Endodermal cell (in vitro differentiated cells): ENCODE measurements around the gene TSPO. TPM values are rescaled to one million over a fixed set of nuclear protein-coding genes. Genes with fewer than 3 reads are reported as not detected.

ENCODE experiments used
- DNase-seq: peaks from one replicate; pipeline ENCODE4 v3.0.0-alpha.2; 2017
- H3K27ac ChIP-seq: 2 replicates; pipeline ENCODE4 v1.5.1; 2013; ENCODE audit warnings: mild to moderate bottlenecking, low read depth, low read length, moderate library complexity
- H3K27me3 ChIP-seq: 2 replicates; pipeline ENCODE4 v1.6.1; 2013; ENCODE audit warnings: mild to moderate bottlenecking, low read length, moderate library complexity; ENCODE audit not compliant: insufficient read depth, control insufficient read depth, poor library complexity, severe bottlenecking
- H3K36me3 ChIP-seq: 2 replicates; pipeline ENCODE4 v1.7.0; 2013; ENCODE audit warnings: mild to moderate bottlenecking, low read length, moderate library complexity; ENCODE audit not compliant: control insufficient read depth, insufficient read depth
- H3K4me1 ChIP-seq: one replicate; pipeline ENCODE4 v1.7.0; 2013; ENCODE audit warnings: low read length; ENCODE audit not compliant: control insufficient read depth, insufficient read depth
- H3K4me3 ChIP-seq: 2 replicates; pipeline ENCODE4 v1.5.1; 2013; ENCODE audit warnings: mild to moderate bottlenecking, low read length, moderate library complexity
- H3K9ac ChIP-seq: 2 replicates; pipeline ENCODE4 v1.6.1; 2013; ENCODE audit warnings: mild to moderate bottlenecking, low read length, moderate library complexity; ENCODE audit not compliant: poor library complexity, severe bottlenecking; ENCODE audit errors: extremely low read depth
- H3K9me3 ChIP-seq: 2 replicates; pipeline ENCODE4 v1.6.1; 2013; ENCODE audit warnings: mild to moderate bottlenecking, low read length, moderate library complexity; ENCODE audit not compliant: control insufficient read depth
- H3K27ac Mint-ChIP-seq: 2 replicates; pipeline ENCODE4 v1.8.0; 2020; ENCODE audit warnings: mixed read lengths
- H3K27me3 Mint-ChIP-seq: 2 replicates; pipeline ENCODE4 v1.8.0; 2021; ENCODE audit warnings: mild to moderate bottlenecking, mixed read lengths; ENCODE audit not compliant: insufficient read depth
- H3K36me3 Mint-ChIP-seq: 2 replicates; pipeline ENCODE4 v1.8.0; 2020; ENCODE audit warnings: low read depth, mixed read lengths
- H3K4me1 Mint-ChIP-seq: 2 replicates; pipeline ENCODE4 v1.8.0; 2020; ENCODE audit warnings: mixed read lengths
- H3K4me3 Mint-ChIP-seq: 2 replicates; pipeline ENCODE4 v1.8.0; 2020; ENCODE audit warnings: mild to moderate bottlenecking, moderate library complexity, mixed read lengths
- H3K9me3 Mint-ChIP-seq: 2 replicates; pipeline ENCODE4 v1.8.0; 2020; ENCODE audit warnings: mild to moderate bottlenecking, mixed read lengths
- CTCF ChIP-seq: fragments of 200-600 bp; sonication (generic); conservative IDR thresholded peaks from 2 replicates; pipeline ENCODE4 v1.5.0; 2021; ENCODE audit warnings: antibody characterized with exemption, mild to moderate bottlenecking
- WGBS, 2 experiments: methylation state at CpG; one replicate each; pipeline versions ENCODE4 v1.1.5 to v1.1.7; 2013; ENCODE audit warnings: missing lambda C conversion rate in 2 of 2, mixed read lengths in 1 of 2; ENCODE audit not compliant: insufficient coverage in 1 of 2, insufficient read length in 1 of 2; 5-methylcytosine and 5-hydroxymethylcytosine counted together
- total RNA-seq, 2 donors: library from RNA; stranded (reverse); fragmentation: NEBNext Ultra II Directional in 1 of 2; extraction: Animal tissue kit (Norgen Biotek cat#: 25700) in 1 of 2; gene quantifications; 2 replicates in 1 of 2; 3 replicates in 1 of 2; pipeline ENCODE4 v1.2.1, GENCODE V29; 2021

Gene TSPO
- total RNA-seq, 2 donors from 2014 or later = 9.6 to 12.3 TPM

GRCh38 chr22:43168471-43169309, 17.3 kb downstream of the TSPO start:
- peaks cover 9% of the 10 kb centered on the region for H3K4me1 Mint-ChIP-seq
- DNase-seq = peak; percentile 59
- TF ChIP-seq CTCF = no peak

DNA sequence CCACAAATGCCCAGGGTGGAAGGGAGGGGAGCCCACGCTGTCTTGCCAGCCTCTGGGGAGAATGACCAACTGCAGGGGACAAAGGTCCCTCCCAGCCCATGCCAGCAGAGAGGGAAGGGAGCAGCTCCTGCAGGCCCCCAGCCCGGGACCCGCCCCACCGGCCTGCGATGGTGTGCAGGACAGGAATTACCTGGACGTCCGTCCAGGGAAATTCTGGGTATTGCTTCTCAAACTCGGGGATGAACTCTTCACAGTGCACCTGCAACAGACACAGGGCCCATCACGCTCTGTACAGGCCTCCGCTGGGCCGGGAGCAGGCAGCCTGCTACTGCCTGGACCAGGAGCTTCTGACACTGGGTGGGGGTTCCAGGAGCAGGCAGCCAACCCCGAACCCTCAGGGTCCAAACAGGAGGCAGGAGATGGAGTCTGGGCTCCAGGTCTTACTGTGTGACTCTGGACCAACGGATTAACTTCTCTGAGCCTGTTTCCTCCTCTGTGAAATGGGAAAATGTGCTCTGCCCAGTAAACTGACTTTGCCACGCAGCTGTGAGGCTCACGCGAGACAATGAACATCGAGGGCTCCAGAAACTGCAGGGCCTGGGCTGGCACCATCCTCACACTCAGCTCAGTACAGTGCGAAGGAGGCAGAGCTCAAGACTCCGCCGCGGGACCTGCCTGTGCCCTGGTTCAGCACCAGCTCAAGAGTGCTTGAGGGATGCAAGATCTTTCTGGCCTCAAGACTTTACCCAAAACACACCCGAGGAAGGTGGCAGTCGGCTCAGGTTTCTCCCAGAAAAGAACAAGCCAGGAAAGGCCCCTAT, 18.2 kb downstream of the TSPO start:
- H3K4me3 ChIP-seq = no peak overlapping the region
- TF ChIP-seq CTCF = no peak
- Mint-ChIP-seq H3K4me1 (peaks cover 9% of the 10 kb centered on the region), H3K27ac (no peak overlapping the region), H3K36me3 (peaks cover 50% of the 10 kb centered on the region), H3K4me3 (no peak overlapping the region), H3K9me3 (no peaks in the 10 kb centered on the region), H3K27me3 (no peaks in the 10 kb centered on the region)
- peaks cover 25% of the 10 kb centered on the region for H3K36me3 ChIP-seq
- 91 to 94% methylated on average over 22 to 23 of the region's 23 CpGs for WGBS, 2 experiments
- DNase-seq = no peak
- H3K27ac ChIP-seq = no peak overlapping the region
- H3K9me3 ChIP-seq = no peaks in the 10 kb centered on the region
- H3K4me1 ChIP-seq = no peaks in the 10 kb centered on the region
- no peak overlapping the region for H3K9ac ChIP-seq
- H3K27me3 ChIP-seq = no peaks in the 10 kb centered on the region

More at GRCh38 chr22:43168471-43169309, 17.3 kb downstream of the TSPO start:
- H3K27ac Mint-ChIP-seq = peak overlapping the region; percentile 33
- Histone ChIP-seq H3K9ac (no peak overlapping the region), H3K4me3 (no peak overlapping the region), H3K4me1 (no peaks in the 10 kb centered on the region), H3K27me3 (no peaks in the 10 kb centered on the region), H3K36me3 (peaks cover 19% of the 10 kb centered on the region), H3K27ac (no peak overlapping the region), H3K9me3 (no peaks in the 10 kb centered on the region)
- no peak overlapping the region for H3K4me3 Mint-ChIP-seq
- no peaks in the 10 kb centered on the region for H3K27me3 Mint-ChIP-seq
- peaks cover 44% of the 10 kb centered on the region for H3K36me3 Mint-ChIP-seq
- 94 to 95% methylated on average over 19 to 25 of the region's 25 CpGs for WGBS, 2 experiments
- H3K9me3 Mint-ChIP-seq = no peaks in the 10 kb centered on the region

DNA sequence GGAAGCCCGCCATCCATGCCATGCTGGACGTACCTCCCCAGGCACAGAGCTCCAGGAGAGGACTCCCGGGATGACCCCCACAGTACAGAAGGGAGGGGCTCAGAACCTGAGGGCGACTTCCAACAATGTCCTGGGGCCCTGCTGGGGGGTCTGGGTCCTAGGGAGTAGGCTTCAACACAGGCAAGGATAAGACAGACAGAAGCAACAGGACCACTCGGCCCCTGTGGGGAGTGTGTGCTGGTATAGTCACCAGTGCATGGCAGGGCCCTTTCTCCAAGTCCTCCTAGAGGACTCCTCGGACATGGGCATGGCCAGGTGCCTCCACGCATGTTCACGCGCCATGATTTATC, 18.7 kb downstream of the TSPO start:
- no peaks in the 10 kb centered on the region for H3K9me3 ChIP-seq
- no peak overlapping the region for H3K4me3 ChIP-seq
- no peaks in the 10 kb centered on the region for H3K4me1 ChIP-seq
- no peaks in the 10 kb centered on the region for H3K27me3 ChIP-seq
- H3K9ac ChIP-seq = no peak overlapping the region
- Mint-ChIP-seq H3K36me3 (peaks cover 50% of the 10 kb centered on the region), H3K27me3 (no peaks in the 10 kb centered on the region), H3K4me3 (no peak overlapping the region), H3K27ac (no peak overlapping the region), H3K4me1 (peaks cover 5% of the 10 kb centered on the region), H3K9me3 (no peaks in the 10 kb centered on the region)
- DNase-seq = no peak
- 93 to 99% methylated on average over 7 to 9 of the region's 9 CpGs for WGBS, 2 experiments
- TF ChIP-seq CTCF = no peak
- H3K36me3 ChIP-seq = peaks cover 29% of the 10 kb centered on the region
- no peak overlapping the region for H3K27ac ChIP-seq
